PC-3 (cell line): ENCODE results near the gene ZFHX2. TPM values are rescaled to one million over a fixed set of nuclear protein-coding genes. Genes with fewer than 3 reads are reported as not detected.
"Not testable (repeated sequence)": the region's sequence is repeated elsewhere in the genome, so short reads cannot be mapped to it uniquely, and the experiment has no call there.

ENCODE experiments used
- ATAC-seq: fragments of 200-7000 bp; cut with Tn5 transposase; 2 replicates; pipeline ENCODE4 v1.9.1; 2020; ENCODE audit warnings: mild to moderate bottlenecking, moderate library complexity
- Bru-seq: library from RNA; stranded (reverse); fragments of 400-500 nt; gene quantifications from one replicate; lab custom pipeline; 2021; lab: Mats Ljungman, UMichigan
- BruChase-seq, 2 experiments: library from RNA; stranded (reverse); fragments of 400-500 nt; gene quantifications; one replicate each; lab custom pipeline; 2021; lab: Mats Ljungman, UMichigan
- BruUV-seq: library from RNA; stranded (reverse); fragments of 400-500 nt; replicated peaks from 2 replicates; lab custom pipeline; 2021; lab: Mats Ljungman, UMichigan
- CTCF ChIA-PET: fragments of 300-600 bp; sonication (Branson Sonifier 250); formaldehyde crosslinking; loops from one replicate; lab custom pipeline; 2022; ENCODE audit warnings: antibody characterized with exemption; lab: Charles Lee
- POLR2A ChIA-PET: fragments of 300-600 bp; sonication (Branson Sonifier 250); formaldehyde crosslinking; loops from one replicate; lab custom pipeline; 2022; ENCODE audit warnings: antibody characterized with exemption; ENCODE audit not compliant: unreplicated experiment; lab: Charles Lee
- DNase-seq: peaks from one replicate; pipeline ENCODE4 v3.0.0-alpha.2; 2015
- H2AFZ ChIP-seq: fragments of 300-600 bp; sonication (generic); 2 replicates; pipeline ENCODE4 v1.6.0; 2016; ENCODE audit warnings: antibody characterized with exemption, low read length
- H3F3A ChIP-seq: fragments of 300-600 bp; sonication (generic); one replicate; pipeline ENCODE4 v1.6.0; 2017; ENCODE audit warnings: antibody characterized with exemption, low read length, control low read depth, mild to moderate bottlenecking; ENCODE audit not compliant: unreplicated experiment
- H3K27ac ChIP-seq: fragments of 300-600 bp; sonication (generic); 2 replicates; pipeline ENCODE4 v1.5.1; 2016; ENCODE audit warnings: mild to moderate bottlenecking, low read length
- H3K27me3 ChIP-seq: fragments of 300-600 bp; sonication (generic); 2 replicates; pipeline ENCODE4 v1.6.1; 2016; ENCODE audit warnings: low read length, mixed read lengths
- H3K36me3 ChIP-seq: fragments of 300-600 bp; sonication (generic); 2 replicates; pipeline ENCODE4 v1.6.1; 2016; ENCODE audit warnings: low read depth, mixed run types, low read length, mixed read lengths
- H3K4me1 ChIP-seq: fragments of 300-600 bp; sonication (generic); 2 replicates; pipeline ENCODE4 v1.5.1; 2016; ENCODE audit warnings: low read length; ENCODE audit not compliant: insufficient read depth
- H3K4me2 ChIP-seq: fragments of 300-600 bp; sonication (generic); 2 replicates; pipeline ENCODE4 v1.6.0; 2016; ENCODE audit warnings: low read length
- H3K4me3 ChIP-seq: fragments of 300-600 bp; sonication (generic); 2 replicates; pipeline ENCODE4 v1.5.1; 2016; ENCODE audit warnings: mild to moderate bottlenecking, low read length, mixed read lengths
- H3K79me2 ChIP-seq: fragments of 300-600 bp; sonication (generic); 2 replicates; pipeline ENCODE4 v1.6.1; 2017; ENCODE audit warnings: low read length, mixed read lengths
- H3K9ac ChIP-seq: fragments of 300-600 bp; sonication (generic); 2 replicates; pipeline ENCODE4 v1.6.0; 2016; ENCODE audit warnings: mild to moderate bottlenecking, low read length
- H3K9me2 ChIP-seq: fragments of 300-600 bp; sonication (generic); replicated peaks from 2 replicates; pipeline ENCODE4 v1.6.1; 2016; ENCODE audit warnings: mixed run types, low read length, mixed read lengths
- H3K9me3 ChIP-seq: fragments of 300-600 bp; sonication (generic); 2 replicates; pipeline ENCODE4 v1.6.1; 2016; ENCODE audit warnings: low read length, mixed read lengths
- H4K20me1 ChIP-seq: fragments of 300-600 bp; sonication (generic); 2 replicates; pipeline ENCODE4 v1.6.1; 2016; ENCODE audit warnings: low read length, mixed read lengths
- EZH2 ChIP-seq: fragments of 300-600 bp; sonication (generic); IDR thresholded peaks from one replicate; pipeline ENCODE4 v1.6.1; 2017; ENCODE audit warnings: antibody characterized with exemption, mild to moderate bottlenecking, low read length; ENCODE audit not compliant: unreplicated experiment
- EZH2phosphoT487 ChIP-seq: fragments of 300-600 bp; sonication (generic); IDR thresholded peaks from 2 replicates; pipeline ENCODE4 v1.6.1; 2018; ENCODE audit warnings: mild to moderate bottlenecking, antibody characterized with exemption, low read length, borderline replicate concordance
- intact Hi-C: fragments of 100-400 bp; cut with micrococcal nuclease; formaldehyde crosslinking; loops from 2 replicates; pipeline ENCODE4 v1.9.0; 2023
- long read RNA-seq: library from polyadenylated mRNA; unstranded; transcript quantifications from one replicate; pipeline ENCODE4 v2.0.0, GENCODE V29; 2021; ENCODE audit not compliant: unreplicated experiment
- total RNA-seq: library from RNA; depleted of rRNA; stranded (reverse); fragments of >200 nt; gene quantifications from 2 replicates; pipeline ENCODE4 v1.2.3, GENCODE V29; 2014; rRNA removed
- TF ChIP-seq, protein P1 (sequence below): fragments of 300-600 bp; sonication (generic); conservative IDR thresholded peaks from 2 replicates; pipeline ENCODE4 v1.5.1; 2017; ENCODE audit warnings: antibody characterized with exemption, low read depth, mild to moderate bottlenecking, low read length

Gene ZFHX2
- total RNA-seq (0.55 and 1.4 TPM in 2 replicates), Bru-seq, nascent RNA (percentile 54 among the genes with signal in this experiment), BruChase-seq, experiment 1, labeled RNA remaining after a 6-hour chase (percentile 54 among the genes with signal in this experiment), BruChase-seq, experiment 2, labeled RNA remaining after a 2-hour chase (percentile 49 among the genes with signal in this experiment)
- long read RNA-seq, partial matches to known transcripts: 2 of 5 reads
- long read RNA-seq, other reads (novel, unspliced or antisense): 3 of 5 reads

- no peak within 1 kb of the TSS for H3K27ac ChIP-seq
- H3F3A ChIP-seq: no peaks in the 10 kb centered on the region
- intact Hi-C loops: loop anchor here (10.0 kb wide), 1 partner anchor 477 kb away; no protein-coding TSS in a partner anchor
- peaks cover 9% of the 10 kb centered on the region for H3K4me1 ChIP-seq
- peak within 1 kb of the TSS; percentile 95 for H2AFZ ChIP-seq
- H3K79me2 ChIP-seq: peaks cover 15% of the 10 kb centered on the region
- peak within 1 kb of the TSS; percentile 68 for H3K9ac ChIP-seq
- DNase-seq (peak; percentile 84), ATAC-seq (peak; percentile 79)
- no peak for TF ChIP-seq EZH2phosphoT487
- TF ChIP-seq, protein P1, sequence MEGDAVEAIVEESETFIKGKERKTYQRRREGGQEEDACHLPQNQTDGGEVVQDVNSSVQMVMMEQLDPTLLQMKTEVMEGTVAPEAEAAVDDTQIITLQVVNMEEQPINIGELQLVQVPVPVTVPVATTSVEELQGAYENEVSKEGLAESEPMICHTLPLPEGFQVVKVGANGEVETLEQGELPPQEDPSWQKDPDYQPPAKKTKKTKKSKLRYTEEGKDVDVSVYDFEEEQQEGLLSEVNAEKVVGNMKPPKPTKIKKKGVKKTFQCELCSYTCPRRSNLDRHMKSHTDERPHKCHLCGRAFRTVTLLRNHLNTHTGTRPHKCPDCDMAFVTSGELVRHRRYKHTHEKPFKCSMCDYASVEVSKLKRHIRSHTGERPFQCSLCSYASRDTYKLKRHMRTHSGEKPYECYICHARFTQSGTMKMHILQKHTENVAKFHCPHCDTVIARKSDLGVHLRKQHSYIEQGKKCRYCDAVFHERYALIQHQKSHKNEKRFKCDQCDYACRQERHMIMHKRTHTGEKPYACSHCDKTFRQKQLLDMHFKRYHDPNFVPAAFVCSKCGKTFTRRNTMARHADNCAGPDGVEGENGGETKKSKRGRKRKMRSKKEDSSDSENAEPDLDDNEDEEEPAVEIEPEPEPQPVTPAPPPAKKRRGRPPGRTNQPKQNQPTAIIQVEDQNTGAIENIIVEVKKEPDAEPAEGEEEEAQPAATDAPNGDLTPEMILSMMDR: no peak
- no peak for TF ChIP-seq EZH2
- H3K4me2 ChIP-seq: peak within 1 kb of the TSS; percentile 95
- no peaks in the 10 kb centered on the region for H3K36me3 ChIP-seq
- H3K27me3 ChIP-seq: no peaks in the 10 kb centered on the region
- H3K9me2 ChIP-seq: no peaks in the 10 kb centered on the region
- H3K4me3 ChIP-seq: peak within 1 kb of the TSS; percentile 97
- H3K9me3 ChIP-seq: no peaks in the 10 kb centered on the region
- H4K20me1 ChIP-seq: no peaks in the 10 kb centered on the region
- CTCF ChIA-PET: no interaction called here
- POLR2A ChIA-PET: no interaction called here
- BruUV-seq: no TSS peak
Observed at GRCh38 chr14:23551266-23552028, at the start of gene ZFHX2. Gene ZFHX2 (minus strand): TSS chr14:23551765. CDS start chr14:23535325, 16,440 bp downstream.

DNA sequence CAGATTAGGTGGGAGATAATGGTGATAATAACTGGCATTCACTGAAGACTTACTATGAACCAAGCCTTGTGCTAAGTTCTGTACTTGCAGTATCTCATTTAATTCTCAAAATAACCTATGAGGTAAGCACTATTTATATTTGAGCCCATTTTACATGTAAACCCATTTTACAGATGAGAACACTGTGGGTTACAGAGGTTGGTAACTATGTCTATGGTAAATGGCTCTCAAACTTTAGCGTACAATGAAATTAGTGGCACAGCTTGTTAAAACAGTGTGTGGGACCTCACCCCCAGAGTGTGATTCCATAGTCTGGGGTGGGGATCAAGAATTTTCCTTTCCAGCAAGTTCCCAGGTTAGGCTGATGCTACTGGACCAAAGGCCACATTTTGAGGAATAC is 49.2 kb upstream of the ZFHX2 start:
- Histone ChIP-seq H3K36me3 (no peaks in the 10 kb centered on the region), H3K79me2 (no peaks in the 10 kb centered on the region), H4K20me1 (no peaks in the 10 kb centered on the region), H3K9ac (no peak overlapping the region), H3K9me2 (no peaks in the 10 kb centered on the region), H3K4me3 (no peak overlapping the region), H3K27me3 (peaks cover 3% of the 10 kb centered on the region; the same call in 1 of the 2 replicates), H3K4me1 (no peaks in the 10 kb centered on the region), H2AFZ (no peak overlapping the region), H3F3A (no peaks in the 10 kb centered on the region), H3K27ac (no peak overlapping the region), H3K4me2 (no peak overlapping the region), H3K9me3 (no peaks in the 10 kb centered on the region)
- CTCF ChIA-PET: no interaction called here
- TF ChIP-seq EZH2phosphoT487: no peak
- TF ChIP-seq, protein P1: no peak
- TF ChIP-seq EZH2: no peak
- BruUV-seq: no TSS peak
- DNase-seq (no peak), ATAC-seq (no peak)
- POLR2A ChIA-PET: no interaction called here
- intact Hi-C loops: no loop called here

DNA sequence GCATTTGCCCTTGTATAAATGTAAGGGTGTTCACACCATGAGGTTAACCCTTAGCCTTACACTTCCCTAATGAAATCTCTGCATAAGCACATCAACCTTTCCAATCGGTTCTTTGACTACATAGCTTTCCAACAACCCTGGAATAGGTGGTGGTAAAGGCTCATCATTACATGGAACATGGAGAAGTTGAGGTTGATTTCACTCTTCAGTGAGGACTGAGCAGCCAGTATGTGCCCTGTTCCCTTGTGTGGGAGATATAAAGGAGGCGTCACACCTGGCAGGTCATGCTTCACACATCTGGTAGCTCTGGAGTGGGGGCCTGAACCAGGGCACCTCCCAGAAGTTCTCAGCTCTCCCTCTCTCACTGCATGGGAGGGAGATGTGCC is 48.8 kb upstream of the ZFHX2 start:
- TF ChIP-seq, protein P1: no peak
- TF ChIP-seq EZH2 (no peak), EZH2phosphoT487 (no peak)
- H3K27me3 ChIP-seq: no peaks in the 10 kb centered on the region; the same call in 1 of the 2 replicates
- no peaks in the 10 kb centered on the region for H3K4me1 ChIP-seq
- H2AFZ ChIP-seq: no peak overlapping the region
- no peak overlapping the region for H3K27ac ChIP-seq
- no peaks in the 10 kb centered on the region for H3K9me3 ChIP-seq
- POLR2A ChIA-PET: no interaction called here
- BruUV-seq: no TSS peak
- H3K4me3 ChIP-seq: no peak overlapping the region
- no peak for DNase-seq
- no peak overlapping the region for H3K9ac ChIP-seq
- intact Hi-C loops: no loop called here
- H3K36me3 ChIP-seq: no peaks in the 10 kb centered on the region
- ATAC-seq: no peak
- CTCF ChIA-PET: no interaction called here
- no peaks in the 10 kb centered on the region for H3K79me2 ChIP-seq
- no peaks in the 10 kb centered on the region for H3F3A ChIP-seq
- no peaks in the 10 kb centered on the region for H3K9me2 ChIP-seq
- no peak overlapping the region for H3K4me2 ChIP-seq
- no peaks in the 10 kb centered on the region for H4K20me1 ChIP-seq

- BruUV-seq, CTCF ChIA-PET, DNase-seq, intact Hi-C loops, H3K4me3 ChIP-seq, H3K9me2 ChIP-seq, H3K9ac ChIP-seq, H3K36me3 ChIP-seq, H3K27me3 ChIP-seq, ATAC-seq, H3F3A ChIP-seq, H3K27ac ChIP-seq, H3K9me3 ChIP-seq, POLR2A ChIA-PET, H4K20me1 ChIP-seq, H3K4me1 ChIP-seq, H3K4me2 ChIP-seq, H3K79me2 ChIP-seq, H2AFZ ChIP-seq: not testable (repeated sequence)
Observed at GRCh38 chr14:23594191-23594590, 42.6 kb upstream of the ZFHX2 start.
